NCI-H2196 (cell line): ENCODE data around the gene SLC24A5.

ENCODE experiments used
- DNase-seq: peaks from one replicate; lab custom pipeline; 2025; ENCODE audit not compliant: unreplicated experiment; lab: John Stamatoyannopoulos, UW

Gene SLC24A5

DNA sequence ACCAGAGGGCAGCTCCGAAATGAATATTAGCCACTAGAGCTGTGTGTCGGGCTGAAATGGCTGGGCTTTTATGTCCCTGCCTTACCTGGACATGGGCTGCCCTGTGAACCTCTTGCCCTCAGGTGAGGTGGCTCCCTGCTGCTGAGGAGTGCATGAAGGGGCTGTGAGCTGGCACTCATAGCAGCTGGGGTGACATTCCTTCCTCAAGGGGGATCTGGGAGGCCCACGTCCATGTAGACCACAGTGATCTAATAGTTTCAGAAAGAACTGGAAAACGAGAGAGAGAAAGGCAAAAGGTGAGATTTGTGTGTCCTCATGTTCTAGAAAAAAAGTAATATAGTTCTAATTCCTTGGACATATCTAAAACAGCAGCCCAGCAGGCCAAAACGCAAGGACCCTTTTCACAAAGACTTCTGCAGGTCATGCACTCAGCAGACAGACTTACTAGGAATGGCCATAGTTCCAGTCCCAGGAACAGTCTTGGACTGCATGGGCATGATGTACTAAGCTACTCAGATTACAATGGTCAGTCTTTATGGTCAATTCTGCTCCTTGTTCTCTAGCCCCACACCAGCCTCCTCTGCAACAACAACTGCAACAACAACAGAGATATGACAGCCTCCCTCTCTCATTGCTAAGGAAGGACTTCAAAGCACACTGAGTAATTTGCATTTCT lies 10.8 kb upstream of the SLC24A5 start:
- no peak for DNase-seq

DNA sequence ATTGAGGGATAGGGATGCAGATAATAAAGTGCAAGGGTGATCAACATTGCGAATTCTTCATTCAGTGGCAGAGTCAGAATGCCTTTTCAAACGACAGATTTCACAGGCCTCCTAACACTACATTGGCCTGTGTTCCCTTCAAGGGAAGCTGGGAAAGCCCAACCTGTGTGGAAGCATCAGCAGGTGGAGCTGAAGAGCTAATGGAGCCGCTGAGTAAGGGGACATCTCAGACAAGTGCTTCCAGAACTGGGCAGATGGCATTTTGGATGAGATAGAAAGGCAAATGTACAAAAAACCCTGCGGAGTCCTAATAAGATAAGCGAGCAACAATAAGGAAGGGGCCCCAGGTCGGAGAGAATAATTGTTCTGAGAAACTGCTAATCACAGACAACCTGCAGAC lies 8.5 kb upstream of the SLC24A5 start:
- DNase-seq: peak; percentile 2

DNA sequence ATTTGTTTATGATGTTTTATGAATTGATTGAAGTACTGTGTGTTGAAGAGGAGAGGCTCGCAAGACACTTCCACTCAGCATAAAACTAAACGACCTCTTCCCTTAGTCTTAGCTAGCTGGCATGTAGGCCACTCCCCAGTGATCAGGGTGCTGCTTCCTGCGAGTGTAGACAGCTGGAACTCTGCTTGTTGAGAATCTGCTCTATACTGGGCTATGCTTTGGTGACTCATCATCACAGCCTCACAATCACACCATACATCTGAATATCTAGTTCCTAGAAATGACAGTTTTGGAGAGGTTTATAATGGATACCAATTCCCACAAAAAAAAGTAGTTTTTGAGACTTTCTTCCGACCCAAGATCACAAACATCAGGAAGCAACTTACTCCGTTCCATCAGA lies 1.5 kb upstream of the SLC24A5 start:
- no peak for DNase-seq

DNA sequence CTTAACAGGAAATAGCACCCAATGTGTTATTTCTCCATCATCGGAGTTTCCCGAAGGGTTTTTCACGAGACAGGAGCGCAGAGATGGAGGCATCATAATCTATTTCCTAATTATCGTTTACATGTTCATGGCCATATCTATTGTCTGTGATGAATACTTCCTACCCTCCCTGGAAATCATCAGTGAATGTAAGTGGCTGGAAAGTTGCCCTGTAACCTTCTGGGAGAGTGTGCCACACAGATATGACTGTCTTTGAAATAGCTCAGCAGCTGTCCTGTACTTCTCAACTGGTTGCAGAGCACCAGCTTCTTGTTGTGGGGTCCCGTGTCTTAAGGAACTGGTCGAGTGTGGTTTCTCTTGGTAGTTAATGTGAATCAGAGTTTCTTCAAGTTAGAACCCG lies 1.1 kb downstream of the SLC24A5 start:
- DNase-seq: no peak

DNA sequence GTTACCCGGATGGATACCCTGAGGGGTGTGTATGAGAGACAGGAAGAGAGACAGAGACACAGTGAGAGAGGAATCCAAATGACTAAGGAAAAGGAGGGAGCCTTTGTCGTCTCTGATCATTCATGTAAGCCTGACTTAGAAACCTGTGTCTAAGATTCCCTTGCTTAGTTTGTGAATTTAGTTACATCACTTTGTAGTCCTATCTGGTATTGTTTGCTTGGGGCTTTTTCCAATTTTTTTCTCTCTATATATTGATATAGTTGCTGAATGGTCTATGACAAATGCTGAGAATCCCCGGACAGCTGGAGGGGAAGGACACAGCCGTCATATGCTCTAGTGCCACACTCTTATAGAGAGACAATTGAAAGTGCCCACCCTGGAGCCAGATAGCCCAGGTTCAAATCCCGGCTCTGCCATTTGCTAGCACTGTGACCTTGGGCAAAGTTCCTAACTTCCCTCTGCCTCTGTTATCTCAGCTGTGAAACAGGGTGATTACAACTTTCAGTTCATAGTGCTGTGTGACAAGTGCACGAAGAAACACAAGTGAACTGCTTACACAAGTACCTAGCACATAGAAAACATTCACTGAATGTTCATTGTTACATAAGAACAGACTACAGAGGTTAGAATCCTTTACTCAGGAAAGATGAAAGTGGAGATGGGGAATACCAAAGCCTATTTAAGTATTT lies 6.0 kb downstream of the SLC24A5 start:
- no peak for DNase-seq

DNA sequence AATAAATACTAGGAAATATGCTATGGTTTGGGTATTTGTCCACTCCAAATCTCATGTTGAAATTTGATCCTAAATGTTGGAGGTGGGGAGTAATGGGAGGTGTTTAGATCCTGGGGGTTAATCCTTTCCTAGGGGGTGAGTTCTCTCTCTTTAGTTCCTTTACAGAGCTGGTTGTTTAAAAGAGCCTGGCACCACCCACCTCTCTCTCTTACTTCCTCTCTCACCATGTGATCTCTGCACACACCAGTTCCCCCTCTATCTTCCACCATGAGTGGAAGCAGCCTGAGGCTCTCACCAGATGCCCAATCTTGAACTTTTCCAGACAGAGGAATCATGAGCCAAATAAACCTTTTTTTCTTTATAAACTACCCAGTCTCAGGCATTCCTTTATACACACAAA lies 10.5 kb downstream of the SLC24A5 start:
- no peak for DNase-seq

DNA sequence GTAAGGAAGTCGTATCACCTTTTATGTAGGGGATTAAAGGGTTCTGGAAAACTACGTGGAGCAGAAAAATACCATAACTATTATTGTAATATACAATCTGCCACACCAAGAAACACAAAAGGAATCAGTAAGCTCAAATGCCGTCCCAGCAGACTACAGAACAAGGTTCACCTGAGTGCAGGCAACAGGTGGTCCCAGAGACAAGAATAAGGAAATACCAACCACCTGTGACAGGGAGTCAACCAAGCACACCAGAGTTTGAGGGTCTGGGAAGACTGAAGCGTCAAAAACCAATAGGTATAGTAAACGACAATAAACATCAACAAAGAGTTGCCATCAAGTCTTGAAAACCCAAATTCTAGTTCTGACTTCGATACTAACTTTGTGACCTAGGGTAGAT lies 12.1 kb downstream of the SLC24A5 start:
- DNase-seq: no peak

DNA sequence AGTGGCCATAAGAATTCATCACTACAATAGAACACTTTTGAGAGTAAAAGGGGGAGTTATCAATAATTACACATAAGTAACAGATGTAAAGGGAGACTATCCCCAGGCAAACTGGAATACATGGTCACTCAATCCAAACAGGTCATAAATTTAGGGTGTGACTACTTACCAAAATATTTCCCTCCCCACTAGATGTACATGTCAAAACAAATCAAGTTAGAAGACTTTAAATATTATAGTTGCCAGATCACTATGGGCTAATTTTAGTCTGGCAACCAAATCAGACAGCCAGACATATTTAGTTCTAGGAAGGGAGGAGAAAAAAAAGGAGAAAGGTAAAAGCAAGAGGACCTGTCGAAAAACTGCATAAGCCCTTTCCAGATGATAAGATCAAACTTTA lies 23.1 kb downstream of the SLC24A5 start:
- DNase-seq: no peak

DNA sequence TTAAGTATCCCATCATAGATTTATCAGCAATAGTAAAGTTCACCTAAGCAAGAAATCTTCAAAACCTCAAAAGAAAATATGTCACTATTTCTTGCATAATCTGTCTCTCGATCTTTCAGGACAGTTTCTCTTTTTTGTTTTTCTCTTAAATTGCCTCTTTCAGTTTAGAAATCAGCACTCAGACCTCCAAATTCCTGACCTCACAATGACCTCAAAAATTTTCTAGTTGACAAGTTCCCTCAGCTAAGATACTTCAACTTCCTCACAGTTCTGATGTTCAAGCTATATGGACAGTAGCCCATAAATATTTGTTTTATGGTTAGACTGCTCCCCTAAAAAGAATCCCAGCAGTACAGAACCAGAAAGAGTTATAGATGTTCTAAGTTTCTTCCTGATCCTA lies 24.1 kb downstream of the SLC24A5 start:
- no peak for DNase-seq

DNA sequence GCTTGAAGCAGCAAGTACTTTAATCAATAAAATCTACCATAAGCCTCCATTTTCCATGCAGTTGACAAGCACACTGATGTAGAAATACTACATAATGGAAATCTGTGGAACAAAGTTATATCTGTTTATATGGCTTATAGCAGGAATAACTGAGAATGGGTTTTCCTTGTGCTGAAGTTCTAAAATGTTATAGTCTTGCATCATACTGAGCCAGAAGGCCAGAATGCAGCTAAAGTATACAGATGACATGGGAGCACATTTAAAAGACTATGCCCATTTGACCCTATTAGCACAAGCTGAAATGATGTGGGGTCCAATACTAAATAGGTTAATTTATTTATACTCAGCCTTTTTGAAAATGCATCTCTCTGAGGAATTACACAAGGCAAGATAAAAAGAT lies 25.1 kb downstream of the SLC24A5 start:
- DNase-seq: no peak

DNA sequence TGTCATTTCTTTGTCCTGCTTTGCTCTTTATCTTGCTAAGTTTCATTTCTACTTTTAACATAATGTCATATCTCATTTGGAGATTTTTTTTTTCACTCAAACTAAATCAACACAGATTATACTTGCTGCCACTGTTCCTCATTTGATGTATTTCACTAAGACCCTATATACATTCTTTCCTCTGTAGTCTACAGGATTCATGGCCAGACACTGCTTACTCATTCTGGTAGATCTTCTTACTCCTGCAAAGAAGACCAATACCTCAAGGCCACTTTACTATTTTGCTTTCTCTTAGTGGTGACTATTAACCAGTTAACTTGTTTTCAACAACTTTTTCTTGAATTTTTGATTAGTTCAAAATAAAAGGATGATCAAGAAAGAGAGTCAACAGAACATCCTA lies 26.6 kb downstream of the SLC24A5 start:
- DNase-seq: no peak

DNA sequence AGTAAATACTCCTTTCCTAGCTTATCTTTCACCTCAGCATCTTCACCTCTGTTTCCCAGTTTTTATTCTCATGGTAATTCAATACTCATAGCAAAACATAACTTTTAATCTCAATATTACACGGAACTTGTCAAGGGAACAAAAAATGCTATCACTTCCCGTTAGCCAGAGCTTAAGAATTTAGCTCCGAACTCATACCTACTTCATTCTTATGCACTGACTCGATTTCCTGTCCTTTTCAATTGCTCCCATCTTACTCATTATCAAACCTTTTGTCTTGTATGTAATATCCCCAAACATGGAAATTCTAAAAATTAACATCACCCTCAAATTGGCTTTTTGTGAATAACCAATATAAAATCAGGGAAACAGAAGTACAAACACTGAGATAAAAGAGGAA lies 29.1 kb downstream of the SLC24A5 start:
- no peak for DNase-seq

DNA sequence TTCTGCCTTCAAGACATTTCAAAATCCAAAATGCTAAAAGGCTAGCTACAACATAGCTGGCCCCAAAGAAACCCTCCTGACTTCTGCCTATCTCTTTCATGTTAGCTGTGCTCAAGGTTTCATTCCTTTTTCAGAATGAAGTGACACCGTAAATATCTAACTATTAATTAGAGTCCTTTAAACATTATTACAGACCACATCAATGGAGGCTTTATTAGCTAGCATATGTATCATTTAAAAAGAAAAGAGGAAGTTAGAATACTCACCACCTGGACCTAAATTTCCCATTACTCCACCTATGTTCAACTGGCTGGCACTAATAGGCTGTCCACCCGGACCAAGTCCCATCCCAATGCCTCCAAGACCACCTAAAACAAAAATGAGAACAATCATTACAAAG lies 32.7 kb downstream of the SLC24A5 start:
- DNase-seq: no peak

DNA sequence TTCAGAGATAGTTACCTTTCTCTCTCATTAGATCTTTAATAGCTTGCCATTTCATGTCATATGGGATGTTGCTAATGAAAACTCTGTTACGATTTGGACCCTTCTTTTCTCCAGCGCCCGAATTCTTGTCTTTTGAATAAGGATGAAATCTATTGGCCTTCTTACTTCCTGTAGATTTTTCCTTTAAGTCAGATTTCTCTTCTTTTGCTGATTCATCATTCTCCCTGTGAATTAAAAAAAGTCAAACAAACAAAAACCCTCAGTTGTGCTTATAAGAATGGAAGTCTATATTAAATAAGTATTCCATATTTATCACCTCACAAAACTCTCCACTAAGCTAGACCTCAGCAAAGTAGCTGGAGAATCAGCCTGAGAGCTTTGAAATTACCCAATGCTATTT lies 47.8 kb downstream of the SLC24A5 start:
- DNase-seq: no peak

DNA sequence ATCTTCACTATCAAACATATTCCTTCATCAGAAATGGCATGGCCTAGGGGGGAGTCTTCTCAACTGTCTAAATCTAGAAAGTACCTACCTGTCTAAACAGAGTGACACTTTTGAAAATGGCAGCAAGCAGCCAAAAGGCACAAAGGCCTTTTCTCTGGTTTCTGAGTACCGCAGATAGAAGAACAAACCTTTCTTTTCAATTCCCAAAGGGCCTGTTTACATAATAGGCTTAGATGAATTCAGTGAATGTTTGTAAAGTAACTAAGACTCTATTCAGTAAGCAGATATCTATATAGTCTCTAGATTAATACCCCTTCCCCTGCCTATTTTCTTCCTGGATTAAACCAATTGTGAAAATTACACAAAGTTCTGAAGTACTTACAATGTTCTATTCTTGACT lies 50.2 kb downstream of the SLC24A5 start:
- no peak for DNase-seq

DNA sequence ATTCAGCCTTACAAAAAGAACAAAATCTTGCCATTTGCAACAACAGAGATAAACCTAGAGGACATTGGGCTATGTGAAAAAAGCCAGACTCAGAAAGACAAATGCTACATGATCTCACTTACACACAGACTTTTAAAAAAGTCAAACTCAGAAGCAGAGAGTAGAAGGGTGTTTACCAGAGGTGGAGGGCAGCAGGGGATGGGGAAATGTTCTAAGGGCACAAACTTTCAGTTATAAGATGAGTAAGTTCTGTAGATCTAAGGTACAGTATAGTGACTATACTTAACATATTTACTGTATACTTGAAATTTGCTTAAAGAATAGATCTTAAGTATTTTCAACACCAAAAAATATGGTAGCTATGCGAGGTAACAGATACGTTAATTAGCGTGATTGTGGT lies 54.3 kb downstream of the SLC24A5 start:
- no peak for DNase-seq

DNA sequence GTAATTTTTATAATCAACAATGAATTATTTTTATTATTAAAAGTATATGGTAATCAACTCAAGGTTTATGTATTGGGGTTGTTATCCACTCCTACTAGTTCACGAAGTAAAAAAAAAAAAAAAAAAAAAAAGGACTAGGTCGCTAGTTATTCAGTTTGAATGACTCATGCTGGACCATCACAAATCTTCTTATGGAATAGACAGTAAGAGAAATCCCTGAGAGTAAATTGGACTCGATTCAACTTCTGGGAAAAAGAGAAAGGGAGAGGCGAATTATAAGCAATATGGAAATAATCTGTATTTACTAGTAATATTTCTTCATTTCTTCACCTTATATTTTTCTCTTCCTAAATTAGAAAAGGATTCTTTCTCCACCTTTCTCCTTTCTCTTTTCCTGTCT lies 55.3 kb downstream of the SLC24A5 start:
- DNase-seq: no peak

DNA sequence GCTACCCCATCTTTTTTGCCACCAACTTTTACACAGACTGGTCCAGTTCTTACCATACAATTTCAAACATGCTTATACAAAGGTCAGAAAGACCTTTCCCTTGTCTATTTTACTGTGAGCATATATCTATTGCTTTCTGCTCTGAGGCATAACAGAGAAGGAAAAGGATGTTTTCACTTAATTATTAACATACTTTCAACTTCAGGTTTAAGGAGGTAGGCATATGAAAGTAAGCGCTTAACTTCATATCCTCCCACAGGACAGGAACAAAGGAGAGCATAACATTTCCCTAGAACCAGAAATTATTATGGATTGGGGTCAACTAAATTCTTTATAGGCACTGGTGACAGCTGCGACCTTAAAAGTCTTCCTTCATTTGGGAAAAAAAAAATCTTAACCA lies 56.2 kb downstream of the SLC24A5 start:
- DNase-seq: no peak

DNA sequence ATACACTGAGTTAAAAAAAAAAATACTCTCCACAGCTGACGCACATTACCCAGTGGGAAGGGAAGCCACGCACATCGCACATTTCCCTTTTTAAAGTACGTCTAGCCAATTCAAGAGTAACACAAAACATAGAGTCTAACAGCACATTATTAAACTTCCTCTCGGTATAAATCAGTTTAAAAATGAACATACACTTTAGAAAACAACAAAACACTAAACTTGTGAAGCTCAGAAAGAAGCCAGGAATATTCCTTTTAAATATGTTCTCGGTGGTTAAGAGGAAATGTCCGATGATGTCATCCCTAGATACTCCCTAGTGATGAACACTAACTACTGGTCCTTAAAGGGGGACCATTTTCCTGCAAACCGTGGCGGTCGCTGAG lies 56.6 kb downstream of the SLC24A5 start:
- peak; percentile 21 for DNase-seq

DNA sequence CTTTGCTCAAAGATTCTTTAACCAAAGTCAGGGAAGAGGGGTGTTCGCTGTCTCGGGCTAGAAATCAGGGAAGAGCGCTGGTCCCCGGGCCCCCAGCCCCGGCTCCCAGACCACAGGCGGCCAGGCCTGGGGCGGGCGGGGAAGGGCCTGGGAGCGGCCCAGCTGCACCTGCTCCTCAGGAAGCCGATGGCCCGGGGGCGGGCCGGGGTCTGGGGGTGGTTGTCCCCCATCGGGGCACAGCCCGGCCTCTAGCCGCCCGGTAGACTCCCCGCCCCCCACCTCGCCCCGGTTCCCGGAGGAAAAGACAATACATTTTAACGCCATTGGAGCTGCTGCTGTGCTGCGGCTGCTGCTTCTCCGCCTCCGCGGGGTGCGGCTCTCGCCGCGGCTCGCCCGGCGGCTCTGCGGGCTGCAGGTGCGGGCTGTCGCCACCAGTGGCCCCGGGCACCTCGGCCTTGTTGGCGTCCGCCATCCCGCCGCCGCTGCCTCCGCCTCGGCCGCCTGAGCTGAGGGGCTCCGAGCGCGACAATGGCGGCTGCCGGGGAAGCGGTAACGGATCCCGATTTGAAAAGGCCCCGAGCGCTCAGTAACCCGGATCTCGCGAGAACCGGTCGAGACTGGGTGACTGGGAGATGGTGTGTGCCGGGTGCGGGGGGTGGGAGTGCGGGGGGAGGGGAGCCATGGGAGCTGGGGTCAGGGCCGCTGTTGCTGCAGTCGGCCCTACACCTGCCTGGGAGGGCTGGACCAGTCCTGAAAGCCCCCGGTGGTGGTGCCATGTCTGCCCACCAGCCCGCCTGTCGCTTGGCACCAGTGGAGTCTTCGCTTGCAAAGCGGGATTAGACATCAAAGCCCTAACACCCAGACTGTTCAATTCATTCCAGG lies 57.2 kb downstream of the SLC24A5 start, which contains the start of gene MYEF2:
MYEF2 (minus strand) TSS at position 530 of the 882 bp plus-strand sequence; CDS start at position 472, 58 bp downstream.
- DNase-seq: peak; percentile 68

DNA sequence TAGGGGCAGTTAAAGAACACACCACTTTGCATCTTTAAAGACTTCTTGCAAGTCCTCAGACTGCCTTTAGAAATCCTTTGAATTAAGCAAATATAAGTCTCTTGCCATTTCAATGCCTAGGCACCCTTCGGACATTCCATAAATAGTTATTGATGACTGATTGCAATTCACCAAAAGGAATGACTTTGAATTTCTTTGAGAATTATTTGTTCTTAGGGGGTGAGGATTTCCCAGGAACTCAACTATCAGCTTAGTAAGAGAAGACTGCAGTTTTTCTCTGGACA lies 57.8 kb downstream of the SLC24A5 start:
- no peak for DNase-seq

DNA sequence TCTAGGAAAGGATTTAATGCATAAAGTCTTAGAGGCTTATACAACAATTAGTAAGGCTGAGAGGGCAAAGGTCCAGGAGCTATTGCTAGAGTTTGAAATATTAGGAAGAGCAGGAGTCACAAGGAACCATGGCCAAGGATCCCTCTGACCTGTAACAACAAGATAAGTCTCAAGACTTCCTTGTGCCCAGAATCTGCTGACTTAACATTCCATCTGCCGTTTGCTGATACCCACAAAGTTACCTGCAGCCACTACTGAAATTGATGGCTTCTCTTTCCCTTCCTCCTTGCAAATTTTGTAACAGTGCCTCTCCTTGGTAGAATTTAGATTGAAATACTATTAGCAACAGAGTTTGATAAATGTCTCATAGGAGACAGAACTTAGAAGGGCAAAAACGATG lies 62.0 kb downstream of the SLC24A5 start:
- DNase-seq: no peak
